ENCODE results near the gene RNASE8.

Gene RNASE8

GRCh38 chr14:21093769-21094681 lies 36.4 kb downstream of the RNASE8 start:
- POLR2A ChIA-PET = interaction anchor here (0.7 to 3.3 kb wide), 7 partner anchors 10 to 79 kb away, joined by 3 to 32 read pairs (median 5); partner anchors contain the start of gene ARHGEF40
- CTCF ChIA-PET = interaction anchor here (0.8 to 6.8 kb wide), 12 partner anchors 7 to 123 kb away, joined by 3 to 68 read pairs (median 5); partner anchors contain the start of gene TMEM253
- TF ChIP-seq BHLHE40 (IDR thresholded peaks at IDR 0.05; ENCODE audit: borderline replicate concordance) (no peak), L3MBTL2 (conservative IDR thresholded peaks at IDR 0.05) (no peak), ELF4 (IDR thresholded peaks at IDR 0.05) (no peak), FOXK2 (IDR thresholded peaks at IDR 0.05) (no peak), TARDBP (IDR thresholded peaks at IDR 0.05) (no peak), ZNF384 (IDR thresholded peaks at IDR 0.05) (no peak), FOXA1 (IDR thresholded peaks at IDR 0.05) (no peak), SUZ12 (IDR thresholded peaks at IDR 0.05) (no peak), SP1 (IDR thresholded peaks at IDR 0.05) (no peak), ARNT (IDR thresholded peaks at IDR 0.05) (no peak), LEF1 (IDR thresholded peaks at IDR 0.05; ENCODE audit: borderline replicate concordance) (no peak), NFRKB (IDR thresholded peaks at IDR 0.05) (no peak), HDGF (IDR thresholded peaks at IDR 0.05; ENCODE audit: borderline replicate concordance) (no peak)
- TF ChIP-seq, protein P1, sequence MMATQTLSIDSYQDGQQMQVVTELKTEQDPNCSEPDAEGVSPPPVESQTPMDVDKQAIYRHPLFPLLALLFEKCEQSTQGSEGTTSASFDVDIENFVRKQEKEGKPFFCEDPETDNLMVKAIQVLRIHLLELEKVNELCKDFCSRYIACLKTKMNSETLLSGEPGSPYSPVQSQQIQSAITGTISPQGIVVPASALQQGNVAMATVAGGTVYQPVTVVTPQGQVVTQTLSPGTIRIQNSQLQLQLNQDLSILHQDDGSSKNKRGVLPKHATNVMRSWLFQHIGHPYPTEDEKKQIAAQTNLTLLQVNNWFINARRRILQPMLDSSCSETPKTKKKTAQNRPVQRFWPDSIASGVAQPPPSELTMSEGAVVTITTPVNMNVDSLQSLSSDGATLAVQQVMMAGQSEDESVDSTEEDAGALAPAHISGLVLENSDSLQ (IDR thresholded peaks at IDR 0.05) = no peak
- DNase-seq (ENCODE audit: extremely low spot score) = no peak

DNA sequence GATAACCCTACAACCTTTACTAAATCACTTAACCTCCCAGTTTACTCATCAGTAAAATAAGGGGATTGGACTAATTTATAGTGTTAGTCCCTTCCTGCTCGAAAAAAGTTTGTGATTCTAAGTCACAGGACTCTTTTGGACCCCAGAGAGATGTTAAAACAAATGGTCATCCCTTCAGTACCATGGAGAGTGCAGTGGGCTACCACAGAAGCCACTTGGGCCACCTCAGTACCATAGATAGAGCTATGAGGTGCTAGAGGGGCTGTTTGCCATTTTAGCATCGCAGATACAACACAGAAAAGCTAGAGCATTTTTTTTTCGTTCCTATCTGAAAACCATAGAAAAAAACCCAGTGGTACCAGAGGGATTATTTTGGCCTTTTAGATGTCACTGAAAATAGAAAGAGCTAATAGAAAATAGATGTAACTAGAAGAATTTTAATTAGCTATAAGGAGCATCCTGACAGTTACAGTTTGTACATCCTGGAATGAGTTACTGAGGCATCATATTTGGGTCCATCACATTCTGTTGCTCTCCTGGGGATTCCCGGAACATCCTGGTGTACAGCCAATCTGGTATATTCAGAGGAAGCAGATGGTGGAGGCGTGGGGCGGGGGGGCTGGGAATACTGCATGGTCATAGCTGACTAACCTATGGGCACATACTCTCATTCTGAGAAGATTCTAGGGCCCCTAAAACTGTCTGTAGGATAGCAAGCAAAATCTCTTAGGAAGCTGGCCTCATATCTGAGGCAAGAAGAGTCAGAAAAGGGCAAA lies 38.0 kb downstream of the RNASE8 start:
- ChIA-PET POLR2A (interaction anchor here (0.8 to 3.7 kb wide), 3 partner anchors 8 to 28 kb away, joined by 3 to 33 read pairs (median 32); partner anchors contain the start of gene ARHGEF40), CTCF (interaction anchor here (0.7 to 6.8 kb wide), 8 partner anchors 9 to 108 kb away, joined by 3 to 68 read pairs (median 5); partner anchors contain the start of gene ARHGEF40)
- no peak for TF ChIP-seq ELF4 (IDR thresholded peaks at IDR 0.05)
- TF ChIP-seq SP1 (IDR thresholded peaks at IDR 0.05) = no peak
- TF ChIP-seq TARDBP (IDR thresholded peaks at IDR 0.05) = no peak
- TF ChIP-seq ZNF384 (IDR thresholded peaks at IDR 0.05) = no peak
- TF ChIP-seq FOXK2 (IDR thresholded peaks at IDR 0.05) = no peak
- TF ChIP-seq, protein P1 (IDR thresholded peaks at IDR 0.05) = no peak
- no peak for TF ChIP-seq LEF1 (IDR thresholded peaks at IDR 0.05; ENCODE audit: borderline replicate concordance)
- TF ChIP-seq FOXM1 (IDR thresholded peaks at IDR 0.05; ENCODE audit: borderline replicate concordance) = no peak
- TF ChIP-seq L3MBTL2 (conservative IDR thresholded peaks at IDR 0.05) = no peak
- no peak for TF ChIP-seq FOXA1 (IDR thresholded peaks at IDR 0.05)
- no peak for TF ChIP-seq BHLHE40 (IDR thresholded peaks at IDR 0.05; ENCODE audit: borderline replicate concordance)
- TF ChIP-seq HDGF (IDR thresholded peaks at IDR 0.05; ENCODE audit: borderline replicate concordance) = no peak
- no peak for TF ChIP-seq CTBP1 (IDR thresholded peaks at IDR 0.05; ENCODE audit: borderline replicate concordance)
- DNase-seq (ENCODE audit: extremely low spot score) = no peak

- TF ChIP-seq, protein P1 (IDR thresholded peaks at IDR 0.05) = no peak
- TF ChIP-seq FOXA1 (IDR thresholded peaks at IDR 0.05) (no peak), FOXM1 (IDR thresholded peaks at IDR 0.05; ENCODE audit: borderline replicate concordance) (no peak), CTBP1 (IDR thresholded peaks at IDR 0.05; ENCODE audit: borderline replicate concordance) (no peak), LEF1 (IDR thresholded peaks at IDR 0.05; ENCODE audit: borderline replicate concordance) (no peak), ARNT (IDR thresholded peaks at IDR 0.05) (no peak), HDGF (IDR thresholded peaks at IDR 0.05; ENCODE audit: borderline replicate concordance) (no peak), SP1 (IDR thresholded peaks at IDR 0.05) (no peak), ZNF384 (IDR thresholded peaks at IDR 0.05) (no peak), SUZ12 (IDR thresholded peaks at IDR 0.05) (no peak), FOXK2 (IDR thresholded peaks at IDR 0.05) (no peak), ELF4 (IDR thresholded peaks at IDR 0.05) (no peak), NFRKB (IDR thresholded peaks at IDR 0.05) (no peak), BHLHE40 (IDR thresholded peaks at IDR 0.05; ENCODE audit: borderline replicate concordance) (no peak), TARDBP (IDR thresholded peaks at IDR 0.05) (no peak), L3MBTL2 (conservative IDR thresholded peaks at IDR 0.05) (no peak)
- DNase-seq (ENCODE audit: extremely low spot score) = no peak
- ChIA-PET CTCF (interaction anchor here (1.2 to 6.8 kb wide), 5 partner anchors 8 to 82 kb away, joined by 3 to 68 read pairs (median 32); partner anchors contain the start of gene ARHGEF40), POLR2A (interaction anchor here (1.0 to 3.7 kb wide), 3 partner anchors 8 to 82 kb away, joined by 3 to 33 read pairs (median 32); partner anchors contain the start of gene ARHGEF40)
Measured at GRCh38 chr14:21096438-21096837, 38.8 kb downstream of the RNASE8 start.

- ChIA-PET CTCF (interaction anchor here (1.2 to 6.8 kb wide), 4 partner anchors 8 to 57 kb away, joined by 3 to 68 read pairs (median 30); partner anchors contain the start of gene ARHGEF40), POLR2A (interaction anchor here (0.6 to 3.7 kb wide), 3 partner anchors 23 to 83 kb away, joined by 3 to 33 read pairs (median 3); partner anchors contain the start of gene ARHGEF40)
- TF ChIP-seq FOXM1 (IDR thresholded peaks at IDR 0.05; ENCODE audit: borderline replicate concordance) (no peak), LEF1 (IDR thresholded peaks at IDR 0.05; ENCODE audit: borderline replicate concordance) (no peak), L3MBTL2 (conservative IDR thresholded peaks at IDR 0.05) (no peak), TARDBP (IDR thresholded peaks at IDR 0.05) (no peak), SP1 (IDR thresholded peaks at IDR 0.05) (no peak), CTBP1 (IDR thresholded peaks at IDR 0.05; ENCODE audit: borderline replicate concordance) (no peak), NFRKB (IDR thresholded peaks at IDR 0.05) (no peak), ARNT (IDR thresholded peaks at IDR 0.05) (no peak), SUZ12 (IDR thresholded peaks at IDR 0.05) (no peak), ZNF384 (IDR thresholded peaks at IDR 0.05) (no peak), FOXK2 (IDR thresholded peaks at IDR 0.05) (no peak), FOXA1 (IDR thresholded peaks at IDR 0.05) (no peak), ELF4 (IDR thresholded peaks at IDR 0.05) (no peak), HDGF (IDR thresholded peaks at IDR 0.05; ENCODE audit: borderline replicate concordance) (no peak)
- TF ChIP-seq, protein P1 (IDR thresholded peaks at IDR 0.05) = no peak
- DNase-seq (ENCODE audit: extremely low spot score) = no peak
Measured at GRCh38 chr14:21096978-21097635, 39.5 kb downstream of the RNASE8 start.
